Islet precursor cell (in vitro differentiated cells): ENCODE results near the gene DPYD.

Source experiments
- DNase-seq: peaks from one replicate; pipeline ENCODE4 v3.0.0-alpha.2; 2018

The DPYD gene

DNA sequence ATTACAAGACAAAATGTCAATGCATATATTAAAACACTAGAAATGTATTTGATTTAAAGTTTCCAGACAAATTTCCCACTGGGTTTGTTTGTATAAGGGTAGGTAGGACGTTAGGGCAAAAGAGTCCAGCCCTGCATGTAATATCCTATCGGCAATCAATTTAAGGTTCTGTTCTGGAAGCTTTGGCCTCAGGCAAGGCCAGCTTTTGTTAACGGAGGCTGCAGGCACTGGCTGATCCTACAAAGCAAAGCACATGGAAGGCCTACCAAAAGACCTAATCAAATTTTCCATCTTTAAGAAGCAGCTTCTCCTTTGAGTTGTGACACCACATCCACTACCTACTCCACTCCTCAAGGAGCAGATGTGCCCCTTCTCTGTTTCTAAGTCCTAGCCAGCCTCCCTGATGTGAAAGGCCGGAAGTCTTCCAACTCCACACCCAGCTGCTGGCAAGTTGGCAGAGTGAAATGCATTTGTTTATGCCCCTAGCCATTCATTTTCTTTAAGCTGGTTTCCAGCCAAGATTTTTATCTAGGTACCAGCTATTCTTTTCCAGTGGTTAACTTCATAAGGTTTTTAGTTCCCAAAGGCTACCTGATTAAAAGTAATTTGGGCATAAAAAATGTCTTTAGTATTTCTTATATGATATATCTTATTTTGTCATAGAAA lies 746.7 kb downstream of the DPYD start:
- DNase-seq: no peak

- DNase-seq: no peak
These were observed 750.5 kb downstream of the DPYD start for GRCh38 chr1:97170300-97170699.

DNA sequence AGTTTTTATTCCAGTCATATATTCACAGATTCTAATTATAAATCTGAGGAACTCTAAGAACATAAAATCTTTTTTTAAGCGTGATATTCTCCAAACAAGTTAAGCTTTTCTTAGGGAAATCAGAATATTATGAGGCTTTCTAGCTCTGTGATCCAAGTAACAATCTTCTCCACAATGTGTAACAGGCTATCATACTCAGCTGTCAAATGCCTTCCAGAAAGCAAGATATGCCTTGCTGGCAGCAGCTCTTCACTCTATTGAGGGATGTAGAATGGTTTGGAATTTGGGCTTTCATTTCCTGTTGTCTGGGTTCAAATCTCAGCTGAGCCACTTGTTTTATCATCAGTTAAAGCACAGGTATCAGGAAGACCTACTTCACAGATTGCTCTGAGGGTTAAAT lies 752.8 kb downstream of the DPYD start:
- DNase-seq: no peak

DNA sequence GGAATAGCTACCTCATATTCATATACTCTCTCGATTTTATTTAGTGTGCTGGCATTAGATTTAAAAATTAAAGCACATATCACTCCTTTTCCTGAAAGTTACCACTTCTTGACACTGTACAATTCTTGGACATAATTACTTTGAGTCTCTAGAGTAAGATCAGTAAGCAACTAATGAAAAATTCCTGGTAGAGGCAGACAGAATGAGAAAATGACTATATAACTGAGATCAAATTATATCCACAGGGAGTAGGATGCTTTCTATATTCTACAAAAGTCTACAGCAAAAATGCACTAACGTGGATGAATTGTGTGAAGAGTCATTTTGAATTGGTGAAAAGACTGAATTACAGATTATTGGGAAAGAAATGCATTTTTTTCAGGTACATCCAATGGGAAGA lies 753.6 kb downstream of the DPYD start:
- no peak for DNase-seq

DNA sequence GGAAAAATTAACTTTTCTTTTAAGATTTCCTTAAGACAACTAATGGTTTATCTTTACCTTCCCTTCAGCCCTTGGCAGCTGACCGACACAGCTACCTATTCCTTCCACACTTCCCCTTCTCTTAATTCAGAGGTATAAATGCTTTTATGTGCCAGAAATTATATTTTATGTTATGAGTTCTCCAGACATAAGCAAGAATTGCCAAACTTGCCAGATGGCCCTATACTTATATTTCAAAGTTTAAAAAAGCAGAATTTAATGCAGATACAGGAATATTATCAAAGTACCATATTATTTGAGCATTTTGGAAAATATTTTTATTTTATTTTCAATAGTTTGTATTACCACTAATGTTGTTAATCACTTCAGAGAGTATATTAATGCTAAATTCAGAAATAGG lies 754.2 kb downstream of the DPYD start:
- no peak for DNase-seq

DNA sequence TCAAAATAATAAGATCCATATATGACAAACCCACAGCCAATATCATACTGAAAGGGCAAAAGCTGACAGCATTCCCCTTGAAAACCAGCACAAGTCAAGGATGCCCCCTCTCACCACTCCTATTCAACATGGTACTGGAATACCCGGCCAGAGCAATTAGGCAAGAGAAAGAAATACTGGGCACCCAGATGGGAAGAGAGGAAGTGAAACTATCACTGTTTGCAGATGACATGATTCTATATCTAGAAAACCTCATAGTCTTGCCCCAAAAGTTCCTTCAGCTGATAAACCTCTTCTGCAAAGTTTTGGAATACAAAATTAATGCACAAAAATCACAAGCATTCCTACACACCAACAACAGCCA lies 756.6 kb downstream of the DPYD start:
- DNase-seq: no peak

- no peak for DNase-seq
These were observed 757.1 kb downstream of the DPYD start for GRCh38 chr1:97163591-97164275.

GRCh38 chr1:97160818-97161217 lies 760.0 kb downstream of the DPYD start:
- no peak for DNase-seq

DNA sequence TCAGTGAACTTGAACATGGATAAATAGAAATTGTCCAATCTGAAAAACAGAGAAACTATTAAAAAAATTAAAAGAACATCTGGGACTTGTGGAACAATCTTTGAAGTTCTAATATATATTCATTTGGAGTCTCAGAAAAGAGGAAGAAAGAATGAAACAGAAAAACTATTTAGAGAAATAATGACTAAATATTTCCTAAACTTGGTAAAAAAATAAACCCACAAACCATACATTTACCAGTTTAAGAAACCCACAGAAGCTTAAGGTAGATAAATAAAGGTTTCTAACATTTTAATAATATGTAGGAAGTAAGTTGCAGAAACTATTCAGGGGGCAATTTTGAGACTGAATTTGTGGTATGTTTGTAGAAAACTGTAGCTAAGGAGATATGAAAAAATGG lies 761.5 kb downstream of the DPYD start:
- DNase-seq: no peak

- no peak for DNase-seq
These were observed 762.1 kb downstream of the DPYD start for GRCh38 chr1:97158691-97159096.

- no peak for DNase-seq
These were observed 762.8 kb downstream of the DPYD start for GRCh38 chr1:97157991-97158390.

DNA sequence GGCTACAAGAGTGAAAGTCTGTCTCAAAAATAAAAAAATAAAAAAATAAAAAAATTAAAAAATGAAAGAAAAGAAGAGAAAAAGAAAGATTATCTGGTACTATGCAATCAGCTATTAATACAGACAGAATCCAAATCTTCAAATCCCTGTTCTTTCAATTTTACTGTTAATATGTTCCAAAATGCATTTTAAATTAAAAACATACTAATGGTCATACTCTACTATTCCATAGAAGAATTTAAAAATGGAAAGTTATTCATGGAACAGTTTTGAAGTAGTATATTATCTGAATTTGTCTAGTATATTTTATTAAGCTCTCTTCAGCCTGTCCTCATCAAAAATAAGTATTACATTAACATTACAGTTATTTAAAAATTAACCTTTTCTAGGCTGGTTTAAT lies 769.2 kb downstream of the DPYD start:
- no peak for DNase-seq

DNA sequence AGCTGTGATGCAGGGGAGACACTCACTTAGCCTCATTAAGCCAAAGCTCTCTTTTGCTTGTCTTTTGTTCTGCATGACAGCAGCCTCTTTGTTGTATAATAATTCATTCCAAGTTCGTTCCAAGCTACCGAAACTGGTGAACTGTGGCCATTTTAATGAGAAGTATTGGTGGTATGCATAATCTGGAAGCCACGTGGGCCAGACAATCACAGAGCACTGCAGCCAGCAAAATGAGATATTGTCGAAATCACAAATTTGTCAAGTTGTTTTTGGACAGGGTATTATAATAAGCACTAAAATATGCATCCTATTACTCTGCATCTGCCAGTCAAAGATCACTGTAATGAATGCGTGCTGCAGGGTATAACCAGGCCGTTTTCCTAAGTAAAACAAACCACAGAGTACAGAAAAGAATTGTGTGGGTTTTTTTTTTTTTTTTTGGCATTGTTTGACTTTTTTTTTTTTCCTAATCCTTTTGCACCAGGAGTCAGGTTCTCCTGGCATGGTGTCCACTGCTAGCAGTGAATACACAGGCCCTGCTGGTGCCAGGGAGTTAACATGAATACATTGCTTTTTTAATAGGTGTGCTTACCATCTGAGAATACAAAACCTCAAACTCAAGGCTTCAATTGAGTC lies 775.4 kb downstream of the DPYD start:
- DNase-seq: no peak

DNA sequence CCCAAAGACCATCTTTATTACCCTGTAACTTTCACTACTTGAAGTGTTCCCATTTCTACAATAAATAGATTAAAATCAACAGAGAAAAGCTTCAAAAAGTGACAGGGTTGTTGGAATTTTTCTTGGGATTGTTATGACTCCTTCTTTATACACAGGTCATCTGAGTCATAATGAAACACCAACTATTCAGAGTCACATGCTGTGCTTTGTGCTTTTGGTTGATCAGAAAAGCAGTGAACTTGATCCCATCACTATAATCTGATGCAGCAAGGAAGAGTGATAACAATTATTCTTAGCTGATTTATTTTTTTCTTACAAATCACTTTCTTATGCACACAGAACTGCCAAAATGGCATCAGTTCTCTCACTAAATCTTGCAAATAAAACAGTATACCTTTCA lies 776.3 kb downstream of the DPYD start:
- DNase-seq: no peak

GRCh38 chr1:97143236-97143882 lies 777.5 kb downstream of the DPYD start:
- no peak for DNase-seq

GRCh38 chr1:97140611-97141010 lies 780.2 kb downstream of the DPYD start:
- no peak for DNase-seq

DNA sequence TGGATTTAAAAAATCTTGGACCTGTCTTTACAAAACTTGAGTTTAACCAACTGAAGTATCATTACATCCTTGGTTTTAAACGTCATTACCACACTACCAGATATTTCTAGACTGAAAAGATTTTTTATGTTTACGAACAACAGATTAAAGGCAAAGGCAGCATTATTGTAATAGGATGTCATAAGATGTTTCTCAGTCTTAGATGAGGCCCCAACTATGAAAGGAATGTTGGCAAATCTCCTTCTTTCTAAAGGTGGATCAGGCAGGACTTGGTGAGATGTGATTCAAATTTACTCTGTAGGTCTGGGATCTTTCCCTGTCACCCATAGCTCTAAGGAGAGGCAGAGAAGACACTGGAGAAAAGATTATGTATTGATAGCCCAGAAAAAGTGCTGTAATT lies 781.3 kb downstream of the DPYD start:
- no peak for DNase-seq

GRCh38 chr1:97138515-97139032 lies 782.3 kb downstream of the DPYD start:
- DNase-seq: no peak

GRCh38 chr1:97137862-97138514 lies 782.8 kb downstream of the DPYD start:
- DNase-seq: peak; percentile 59

DNA sequence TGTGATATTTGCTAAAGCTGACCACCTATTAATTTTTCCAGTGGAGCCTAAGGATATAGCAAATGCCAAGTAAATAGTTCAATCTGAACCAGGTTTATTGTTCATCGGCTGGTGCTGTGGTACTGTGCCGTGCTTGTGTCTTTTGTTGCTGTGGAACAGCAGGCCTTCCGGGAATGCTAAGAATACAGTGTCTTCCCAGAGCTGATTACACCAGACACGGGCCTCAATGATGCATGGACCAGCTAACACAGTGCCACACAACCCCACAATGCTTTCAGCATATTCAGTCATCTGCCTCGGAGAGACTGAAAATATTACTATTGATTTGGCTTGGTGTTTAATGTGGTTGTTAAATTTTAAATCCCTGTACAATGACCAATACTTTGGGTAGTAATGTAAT lies 783.8 kb downstream of the DPYD start:
- DNase-seq: no peak

DNA sequence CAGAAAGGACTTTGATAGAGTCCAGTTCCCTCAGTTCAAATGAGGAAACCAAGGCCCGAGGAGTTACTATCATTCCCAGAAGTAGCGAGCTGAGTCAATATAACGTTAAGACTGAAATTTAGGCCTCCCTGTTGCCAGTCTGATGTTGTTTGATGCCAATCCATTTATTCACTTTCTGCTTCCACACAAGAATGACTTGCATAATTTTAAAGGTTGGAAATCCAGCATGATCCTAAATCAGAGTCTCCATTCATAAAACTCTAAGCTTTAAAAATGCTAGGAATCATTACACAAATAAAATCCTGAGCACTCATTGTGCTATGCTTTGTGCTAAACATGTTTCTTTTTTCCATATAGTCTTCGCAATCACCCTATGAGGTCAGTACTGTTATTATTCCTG lies 784.9 kb downstream of the DPYD start:
- no peak for DNase-seq

DNA sequence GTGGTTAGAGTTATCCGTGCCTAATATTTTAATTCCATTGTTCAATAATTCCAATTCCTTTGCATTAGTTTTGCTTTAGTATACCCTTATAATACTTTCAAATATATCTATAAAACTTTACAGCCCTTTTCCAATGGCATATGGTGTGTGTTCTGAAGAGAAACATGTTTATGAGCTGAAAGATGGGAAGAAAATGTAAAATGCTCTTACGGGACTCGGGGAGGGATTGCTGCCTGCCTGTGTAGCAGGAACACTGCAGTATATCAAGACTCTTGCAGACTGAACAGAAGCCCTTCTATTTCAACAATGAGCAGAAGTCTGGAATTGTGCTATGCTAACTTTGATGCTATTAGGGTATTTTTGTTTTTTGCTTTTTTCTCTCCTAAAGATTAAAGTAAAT lies 792.4 kb downstream of the DPYD start:
- DNase-seq: no peak

- no peak for DNase-seq
These were observed 797.0 kb downstream of the DPYD start for GRCh38 chr1:97123717-97124431.
